SIG-M5 (cell line): ENCODE data around the gene AVP.

Source experiments
- DNase-seq: peaks from one replicate; lab custom pipeline; 2025; lab: John Stamatoyannopoulos, UW

Gene AVP

DNA sequence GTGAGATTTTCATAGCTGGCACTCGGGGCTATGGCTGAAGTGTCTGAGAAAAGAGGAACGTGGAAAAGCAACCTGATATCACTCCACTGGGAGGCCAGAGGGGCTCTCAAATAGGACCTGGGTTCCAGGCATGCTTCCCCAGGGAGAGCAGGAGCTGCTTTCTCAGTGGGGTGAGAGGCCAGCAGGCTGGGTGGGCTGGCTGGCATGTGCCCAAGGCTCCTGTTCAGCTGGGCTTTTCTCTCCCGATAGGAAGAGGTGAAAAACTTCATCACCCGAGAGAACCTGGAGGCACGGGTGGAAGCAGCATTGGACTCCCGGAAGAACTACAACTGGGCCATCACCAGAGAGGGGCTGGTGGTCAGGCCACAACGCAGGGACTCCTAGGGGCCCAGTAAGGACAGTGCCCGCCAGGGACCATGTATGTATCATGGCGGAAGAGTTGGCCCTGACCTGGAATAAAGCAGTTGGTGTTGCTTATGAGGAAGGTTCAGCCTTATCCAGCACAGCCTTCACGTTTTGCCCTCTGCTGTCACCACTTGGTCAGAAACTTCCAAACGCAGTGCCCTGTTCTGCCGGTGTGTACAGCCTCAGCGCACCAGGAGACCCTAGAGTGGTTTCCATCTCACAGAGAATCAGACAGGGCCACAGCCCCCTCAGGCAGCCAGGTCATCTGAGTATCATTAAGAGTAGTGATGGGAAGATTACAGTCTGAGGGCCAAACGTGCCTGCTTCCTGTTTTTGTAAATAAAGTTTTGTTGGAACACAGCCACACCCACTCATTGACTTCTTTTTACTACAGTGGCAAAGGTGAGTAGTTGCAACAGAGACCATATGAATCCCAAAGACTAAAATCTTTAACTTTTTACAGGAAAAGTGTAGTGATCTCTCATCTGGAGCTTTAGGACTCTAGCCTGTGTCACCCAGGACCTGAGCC, 36.8 kb downstream of the AVP start:
- no peak for DNase-seq

DNA sequence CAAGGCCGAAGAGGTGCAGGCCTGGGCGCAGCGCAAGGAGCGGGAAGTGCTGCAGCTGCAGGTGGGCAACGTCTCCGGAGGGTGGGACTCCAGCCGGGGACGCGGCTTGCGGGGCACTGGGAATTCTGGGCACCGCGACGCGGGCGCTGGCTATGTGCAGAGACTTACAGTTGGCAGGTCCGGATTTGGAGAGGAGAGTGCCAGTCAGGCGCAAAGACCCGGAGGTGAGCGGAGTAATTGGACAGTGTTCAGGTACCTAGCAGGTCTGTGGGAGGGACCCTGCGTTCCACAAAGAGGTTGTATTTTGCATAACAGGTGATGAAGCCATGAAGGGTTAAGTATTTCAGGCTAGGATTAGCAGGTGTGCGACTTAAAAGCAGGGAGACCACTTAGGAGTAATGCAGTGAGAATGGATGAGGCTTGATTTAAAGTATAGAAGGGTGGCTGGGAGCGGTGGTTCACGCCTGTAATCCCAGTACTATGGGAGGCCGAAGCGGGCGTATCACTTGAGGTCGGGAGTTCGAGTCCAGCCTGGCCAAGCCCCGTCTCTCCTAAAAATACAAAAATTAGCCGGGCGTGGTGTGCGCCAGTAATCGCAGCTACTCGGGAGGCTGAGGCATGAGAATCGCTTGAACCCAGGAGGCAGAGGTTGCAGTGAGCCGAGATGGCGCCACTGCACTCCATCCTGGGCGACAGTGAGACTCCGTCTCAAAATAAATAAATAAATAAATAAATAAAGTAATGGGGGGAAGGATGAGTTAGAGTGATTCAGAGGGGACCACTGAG, 37.7 kb downstream of the AVP start:
- no peak for DNase-seq

DNA sequence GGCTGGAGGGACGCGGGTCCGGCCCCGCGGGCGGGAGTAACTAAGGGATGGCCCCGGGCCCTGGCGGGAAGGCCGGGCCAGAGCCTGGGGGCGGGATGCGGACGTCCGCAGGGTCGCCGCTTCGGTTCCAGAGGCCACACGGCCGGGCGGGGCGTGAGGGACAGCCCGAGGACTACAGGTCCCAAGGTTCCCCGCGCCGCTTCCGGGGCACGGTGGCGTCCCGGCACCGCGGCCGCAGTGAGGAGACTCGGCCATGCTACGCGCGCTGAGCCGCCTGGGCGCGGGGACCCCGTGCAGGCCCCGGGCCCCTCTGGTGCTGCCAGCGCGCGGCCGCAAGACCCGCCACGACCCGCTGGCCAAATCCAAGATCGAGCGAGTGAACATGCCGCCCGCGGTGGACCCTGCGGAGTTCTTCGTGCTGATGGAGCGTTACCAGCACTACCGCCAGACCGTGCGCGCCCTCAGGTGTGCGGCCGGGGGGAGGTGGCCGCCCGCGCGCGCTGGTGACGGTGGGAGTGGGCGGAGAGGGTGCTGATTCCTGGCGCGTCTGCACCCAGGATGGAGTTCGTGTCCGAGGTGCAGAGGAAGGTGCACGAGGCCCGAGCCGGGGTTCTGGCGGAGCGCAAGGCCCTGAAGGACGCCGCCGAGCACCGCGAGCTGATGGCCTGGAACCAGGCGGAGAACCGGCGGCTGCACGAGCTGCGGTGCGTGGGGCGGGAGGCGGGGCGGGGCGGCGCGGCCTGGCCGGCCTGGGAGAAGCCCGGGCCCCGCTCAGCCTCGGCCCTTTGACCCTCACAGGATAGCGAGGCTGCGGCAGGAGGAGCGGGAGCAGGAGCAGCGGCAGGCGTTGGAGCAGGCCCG, 38.5 kb downstream of the AVP start, which contains the start of gene MRPS26:
Gene MRPS26, plus strand, starts transcription at position 237 of the 861 bp plus-strand sequence. Its CDS starts 17 bp downstream, at position 254.
- DNase-seq: no peak

DNA sequence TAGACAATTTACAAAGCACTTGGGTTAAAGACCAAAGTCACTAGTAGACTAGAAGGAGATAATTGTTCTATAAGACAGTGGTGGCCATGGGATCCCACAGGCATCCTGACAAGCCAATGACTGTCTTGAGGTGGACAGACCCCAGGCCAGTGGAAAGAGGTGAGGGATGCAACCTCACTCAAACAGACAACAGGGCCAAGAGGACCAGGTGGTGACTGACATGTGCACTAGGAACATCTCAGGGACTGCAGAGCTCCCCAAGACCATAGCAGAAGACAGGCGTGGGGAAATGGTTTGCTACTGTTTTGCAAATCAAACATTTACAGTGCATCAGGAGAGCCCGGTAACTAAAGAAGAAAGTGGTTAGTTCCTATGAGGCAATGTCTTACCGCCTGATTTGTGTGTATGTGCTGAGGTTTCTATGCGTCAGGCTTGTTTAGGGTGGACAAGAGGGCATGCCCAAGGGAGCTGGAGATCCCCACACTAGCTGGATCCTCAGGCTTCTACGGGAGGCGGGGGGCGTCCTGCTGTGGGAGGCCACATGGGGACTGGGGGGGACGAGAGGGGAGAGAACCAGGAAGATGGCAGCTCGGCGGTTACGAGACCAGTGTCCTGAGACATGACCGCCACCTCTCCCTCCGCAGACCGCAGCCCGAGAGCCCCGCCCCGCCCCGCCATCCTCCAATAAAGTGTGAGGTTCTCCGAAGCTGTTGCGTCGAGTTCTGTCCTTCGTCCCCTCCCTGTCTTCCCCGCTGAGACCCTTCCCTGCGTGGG, 39.3 kb downstream of the AVP start:
- peak; percentile 17 for DNase-seq

DNA sequence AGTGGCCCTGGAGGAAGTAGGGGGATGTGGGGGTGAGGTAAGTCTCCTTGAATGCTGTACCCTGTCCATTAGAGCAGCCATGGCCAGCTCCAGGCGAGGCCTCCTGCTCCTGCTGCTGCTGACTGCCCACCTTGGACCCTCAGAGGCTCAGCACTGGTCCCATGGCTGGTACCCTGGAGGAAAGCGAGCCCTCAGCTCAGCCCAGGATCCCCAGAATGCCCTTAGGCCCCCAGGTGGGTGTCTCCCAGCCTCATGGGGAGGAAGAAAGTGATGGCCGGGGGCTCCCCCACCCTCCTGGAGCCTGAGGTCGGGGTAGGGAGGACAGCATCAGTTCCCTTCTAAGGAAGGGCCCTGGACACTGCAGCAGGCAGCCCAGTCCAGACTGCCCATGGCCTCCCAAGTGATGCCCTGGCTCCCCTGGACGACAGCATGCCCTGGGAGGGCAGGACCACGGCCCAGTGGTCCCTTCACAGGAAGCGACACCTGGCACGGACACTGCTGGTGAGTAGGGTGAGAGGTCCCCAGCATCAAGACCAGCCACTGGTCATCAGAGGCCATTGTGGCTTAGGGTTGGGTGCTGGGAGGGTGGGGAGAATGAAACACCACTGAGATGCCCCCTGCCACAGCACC, 40.1 kb downstream of the AVP start:
- no peak for DNase-seq

DNA sequence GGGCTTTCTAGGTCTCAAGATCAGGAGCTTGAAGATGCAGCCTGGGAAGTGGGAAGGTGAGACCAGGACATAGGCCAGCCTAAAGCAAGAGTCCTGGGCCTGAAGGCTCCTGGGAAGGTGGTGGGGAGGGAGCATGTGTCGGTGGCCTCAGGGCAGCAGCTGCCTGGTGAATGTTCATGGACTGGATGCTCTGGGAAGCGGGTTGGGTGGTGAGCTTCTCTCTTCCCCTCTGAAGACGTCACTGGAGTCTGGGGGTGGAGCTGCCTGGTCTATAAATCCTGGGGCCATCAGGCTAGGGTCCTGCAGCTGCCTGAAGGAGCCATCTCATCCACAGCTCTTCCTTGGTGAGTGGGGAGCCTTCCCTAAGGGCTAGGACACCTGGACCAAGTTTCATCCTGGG, 41.2 kb downstream of the AVP start, which contains the start of gene GNRH2:
Gene GNRH2, plus strand, starts transcription at position 301 of the 400 bp plus-strand sequence. CDS start 793 bp downstream, outside the sequence.
- no peak for DNase-seq

DNA sequence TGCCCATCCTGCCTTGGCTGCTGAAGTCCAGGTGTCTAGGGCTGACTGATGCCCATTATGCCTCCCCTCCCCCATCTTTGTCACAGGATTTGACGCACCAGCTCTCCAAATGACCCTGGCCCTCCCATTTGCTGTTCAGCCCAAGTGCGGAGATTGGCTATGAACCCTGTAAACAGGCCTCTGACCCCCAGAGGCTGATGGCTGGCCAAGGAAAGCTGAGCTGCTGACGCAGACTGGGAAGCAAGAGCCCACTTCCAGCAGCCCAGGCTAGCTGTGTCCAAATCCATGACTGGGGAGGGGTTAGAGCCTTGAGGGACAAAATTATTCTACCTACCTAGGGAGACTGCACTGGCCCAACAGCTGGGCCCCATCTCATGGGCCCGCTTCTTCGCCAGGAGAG, 41.9 kb downstream of the AVP start:
- no peak for DNase-seq

DNA sequence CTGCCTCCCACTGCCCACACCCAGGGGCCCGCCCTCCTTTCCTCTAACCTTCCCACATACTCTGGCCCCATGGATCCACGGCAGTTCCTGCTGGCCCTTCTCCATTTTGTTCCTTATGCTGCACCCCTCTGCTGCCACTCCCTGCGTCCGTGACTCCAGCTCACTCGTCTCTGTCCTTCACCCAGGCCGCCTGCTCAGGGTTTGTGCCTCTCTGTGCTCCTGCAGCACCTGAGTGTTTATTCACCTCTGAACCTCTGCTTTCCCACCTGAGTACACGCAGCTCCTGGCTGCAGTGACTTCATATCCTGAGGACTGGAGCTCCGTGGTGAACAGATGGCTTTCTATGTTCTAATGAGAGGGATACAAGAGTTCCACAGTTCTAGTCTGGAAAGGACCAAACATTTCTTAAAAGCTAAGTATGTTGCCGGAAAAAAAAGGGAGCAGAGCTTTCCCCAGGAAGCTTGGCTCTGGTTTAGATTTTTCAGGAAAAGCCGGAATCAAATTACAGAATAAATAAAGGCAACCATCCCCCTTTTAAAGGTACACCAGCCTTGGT, 42.6 kb downstream of the AVP start:
- no peak for DNase-seq

DNA sequence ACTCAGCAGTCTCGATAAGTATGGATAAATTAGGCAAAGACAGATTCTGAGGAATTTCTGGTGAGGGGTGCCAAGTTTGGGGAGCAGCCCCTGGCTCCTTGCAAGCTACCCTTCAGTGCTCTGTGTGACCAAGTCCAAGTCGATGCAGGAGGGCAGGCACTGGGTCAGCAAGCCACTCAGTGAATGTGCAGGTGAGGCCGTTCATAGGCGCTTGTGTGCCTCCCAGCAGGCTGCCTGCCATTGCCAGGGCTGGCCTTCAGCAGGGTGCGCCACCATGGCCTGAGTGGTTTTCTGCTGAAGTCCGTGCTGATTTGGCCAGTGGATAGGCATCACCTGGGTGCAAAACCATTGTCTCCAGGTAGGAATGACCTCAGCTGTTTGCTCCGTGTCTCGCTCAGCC, 44.4 kb downstream of the AVP start:
- DNase-seq: no peak

DNA sequence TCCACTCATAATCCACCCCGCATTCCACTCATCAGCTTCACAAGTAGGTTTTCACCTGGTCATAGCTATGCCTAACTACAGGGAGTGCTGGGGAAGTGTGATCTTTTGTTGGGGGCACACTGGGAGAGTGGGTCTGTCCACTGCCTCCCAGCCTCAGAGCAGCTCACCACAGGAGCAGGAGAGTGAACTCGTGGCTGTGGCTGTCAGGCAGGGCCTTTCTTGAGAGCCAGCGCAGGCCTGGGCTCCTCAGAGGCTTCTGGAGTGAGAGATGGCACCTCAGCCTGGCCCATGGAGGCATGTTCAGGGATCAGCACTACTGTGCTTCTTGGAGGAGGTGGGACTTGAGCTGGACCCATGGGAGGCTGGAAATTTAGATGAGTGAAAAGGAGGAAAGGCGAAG, 45.1 kb downstream of the AVP start:
- DNase-seq: no peak

DNA sequence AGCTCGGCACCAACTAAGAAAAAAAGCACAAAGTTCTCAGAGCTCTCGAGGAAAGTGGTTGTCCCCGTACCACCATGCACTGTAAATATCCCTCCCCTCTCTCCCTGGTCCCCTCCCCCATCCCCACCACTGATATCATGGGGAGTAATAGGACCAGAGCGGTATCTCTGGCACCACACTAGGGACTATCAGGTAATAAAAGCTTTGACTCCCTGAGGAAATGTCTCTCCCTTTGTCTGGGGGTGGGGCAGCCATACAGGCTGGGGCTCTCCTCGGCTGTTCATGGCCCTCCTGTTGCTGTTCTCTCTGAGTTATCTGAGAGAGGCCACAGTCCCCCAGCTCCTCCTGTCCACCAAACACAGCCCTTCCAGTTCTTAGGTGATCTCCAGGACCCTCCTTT, 46.1 kb downstream of the AVP start:
- DNase-seq: no peak

DNA sequence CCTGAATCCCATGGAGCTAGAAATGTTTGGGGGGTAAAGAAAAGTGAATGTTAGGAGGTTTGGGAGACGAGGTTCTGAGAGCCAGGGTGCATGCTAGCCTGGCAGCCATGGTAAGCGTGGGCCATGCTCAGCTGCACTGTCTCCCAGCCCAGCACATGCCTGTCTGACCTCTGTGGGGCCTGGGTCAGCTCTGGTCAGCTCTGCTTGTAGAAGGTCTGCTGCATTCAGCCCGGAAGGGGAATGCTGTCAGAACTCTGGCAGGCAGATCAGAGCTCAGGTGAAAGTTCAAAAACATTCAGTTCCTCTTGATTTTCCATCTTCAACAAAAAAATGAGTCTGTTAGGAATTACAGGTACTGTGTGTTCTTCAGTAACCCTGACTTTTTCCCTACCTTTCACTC, 46.9 kb downstream of the AVP start:
- DNase-seq: no peak

DNA sequence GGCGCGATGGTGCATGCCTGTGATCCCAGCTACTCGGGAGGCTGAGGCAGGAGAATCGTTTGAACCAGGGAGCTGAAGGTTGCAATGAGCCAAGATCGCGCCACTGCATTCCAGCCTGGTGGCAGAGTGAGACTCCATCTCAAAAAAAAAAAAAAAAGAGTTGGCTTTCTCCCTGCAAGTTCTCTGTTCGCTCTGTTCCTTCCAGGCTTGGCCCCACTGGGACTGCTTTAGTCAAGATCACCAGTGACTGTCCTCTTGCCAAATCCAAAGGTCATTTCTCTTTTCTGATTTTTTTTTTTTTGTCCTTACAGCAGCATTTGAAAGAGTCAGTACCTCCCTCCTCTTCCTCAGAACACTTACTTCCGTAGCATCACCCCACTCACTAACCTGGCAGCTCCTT, 51.9 kb downstream of the AVP start:
- no peak for DNase-seq
